Keratinocyte (primary cell): ENCODE data around the gene HHATL. TPM values are rescaled to one million over a fixed set of nuclear protein-coding genes. Genes with fewer than 3 reads are reported as not detected.

ENCODE experiments used
- DNase-seq: peaks from one replicate; pipeline ENCODE4 v3.0.0-alpha.2; 2011; ENCODE audit warnings: low read depth, missing footprints, low spot score
- FAIRE-seq: peaks from 2 replicates; lab custom pipeline; 2011; peaks lifted over from hg19 to GRCh38; lab: Jason Lieb, UNC
- H2AFZ ChIP-seq: 2 replicates; pipeline ENCODE4 v1.6.0; 2012; ENCODE audit warnings: low read length, control low read depth, inconsistent platforms; ENCODE audit not compliant: control insufficient read depth
- H3K27ac ChIP-seq: 2 replicates; pipeline ENCODE4 v1.5.1; 2011; ENCODE audit warnings: low read length; ENCODE audit not compliant: control insufficient read depth, insufficient read depth
- H3K27me3 ChIP-seq: 3 replicates; pipeline ENCODE4 v1.6.0; 2011; ENCODE audit warnings: low read length; ENCODE audit not compliant: control insufficient read depth, insufficient read depth; ENCODE audit errors: extremely low read depth
- H3K36me3 ChIP-seq, 2 experiments: 2 replicates in 1 of 2; 3 replicates in 1 of 2; pipeline ENCODE4 v1.5.1; 2011; ENCODE audit warnings: low read length in 2 of 2, mild to moderate bottlenecking in 1 of 2; ENCODE audit not compliant: control insufficient read depth in 2 of 2, insufficient read depth in 2 of 2; ENCODE audit errors: extremely low read depth in 1 of 2
- H3K4me1 ChIP-seq: 3 replicates; pipeline ENCODE4 v1.5.1; 2011; ENCODE audit warnings: low read length; ENCODE audit not compliant: control insufficient read depth, insufficient read depth; ENCODE audit errors: extremely low read depth
- H3K4me2 ChIP-seq: 3 replicates; pipeline ENCODE4 v1.6.0; 2011; ENCODE audit warnings: low read depth, low read length; ENCODE audit not compliant: control insufficient read depth, insufficient read depth; ENCODE audit errors: extremely low read depth
- H3K4me3 ChIP-seq, 3 experiments: fragments of 200-600 bp in 1 of 3; sonication (generic) in 1 of 3; 2 replicates in 2 of 3; 3 replicates in 1 of 3; pipeline ENCODE4 v1.5.1; 2011 to 2016; ENCODE audit warnings: low read length in 3 of 3, mild to moderate bottlenecking in 3 of 3, control low read depth in 2 of 3, inconsistent platforms in 1 of 3, low read depth in 1 of 3, mixed read lengths in 1 of 3, mixed run types in 1 of 3, moderate library complexity in 1 of 3; ENCODE audit not compliant: control insufficient read depth in 2 of 3, insufficient read depth in 2 of 3; ENCODE audit errors: extremely low read depth in 1 of 3
- H3K79me2 ChIP-seq: 2 replicates; pipeline ENCODE4 v1.6.0; 2012; ENCODE audit warnings: low read length; ENCODE audit not compliant: control insufficient read depth, insufficient read depth
- H3K9ac ChIP-seq: 3 replicates; pipeline ENCODE4 v1.6.0; 2011; ENCODE audit warnings: low read length; ENCODE audit not compliant: control insufficient read depth, insufficient read depth; ENCODE audit errors: extremely low read depth
- H3K9me1 ChIP-seq: 3 replicates; pipeline ENCODE4 v1.6.0; 2011; ENCODE audit warnings: low read length; ENCODE audit not compliant: control insufficient read depth, insufficient read depth; ENCODE audit errors: extremely low read depth
- H3K9me3 ChIP-seq: 2 replicates; pipeline ENCODE4 v1.5.1; 2012; ENCODE audit warnings: low read depth, low read length; ENCODE audit not compliant: control insufficient read depth
- H4K20me1 ChIP-seq: 3 replicates; pipeline ENCODE4 v1.6.0; 2011; ENCODE audit warnings: low read length; ENCODE audit not compliant: control insufficient read depth, insufficient read depth; ENCODE audit errors: extremely low read depth
- EZH2 ChIP-seq: IDR thresholded peaks from one replicate; pipeline ENCODE4 v1.6.1; 2012; ENCODE audit warnings: inconsistent platforms, mild to moderate bottlenecking, low read length, moderate library complexity
- dilution Hi-C: fragments of 300-500 bp; cut with MboI; formaldehyde crosslinking; loops from one replicate; pipeline ENCODE4 v1.7.0; 2020; ENCODE audit warnings: low sequenced_read_pairs; ENCODE audit not compliant: extremely low pct_ligation_motif_present
- polyA plus RNA-seq, 5 experiments: library from polyadenylated mRNA; depleted of rRNA in 3 of 5; stranded (reverse) in 3 of 5; stranded (forward) in 1 of 5; unstranded in 1 of 5; fragments of >200 nt; gene quantifications; 1 replicate in 1 of 5; 2 replicates in 3 of 5; 3 replicates in 1 of 5; pipeline versions ENCODE4 v1.2.1 to v1.2.3, GENCODE V29; 2011 to 2012; ENCODE audit warnings: missing spikeins in 2 of 5, low read depth in 1 of 5, low replicate concordance in 1 of 5
- TF ChIP-seq, protein P1 (sequence below), 3 experiments: IDR thresholded peaks in 1 of 3; conservative IDR thresholded peaks in 1 of 3; optimal IDR thresholded peaks in 1 of 3; 2 replicates in 2 of 3; 3 replicates in 1 of 3; pipeline versions ENCODE3 to v1.5.1; 2011; ENCODE audit warnings: low read length in 3 of 3, mild to moderate bottlenecking in 3 of 3, moderate library complexity in 2 of 3, control low read depth in 1 of 3, inconsistent platforms in 1 of 3; ENCODE audit not compliant: insufficient read depth in 2 of 3; ENCODE audit errors: extremely low read depth in 1 of 3

Gene HHATL
- polyA plus RNA-seq, 1 donor (not counting 4 experiments of a cell fraction or from before 2014, with no cell fraction given): not detected

DNA sequence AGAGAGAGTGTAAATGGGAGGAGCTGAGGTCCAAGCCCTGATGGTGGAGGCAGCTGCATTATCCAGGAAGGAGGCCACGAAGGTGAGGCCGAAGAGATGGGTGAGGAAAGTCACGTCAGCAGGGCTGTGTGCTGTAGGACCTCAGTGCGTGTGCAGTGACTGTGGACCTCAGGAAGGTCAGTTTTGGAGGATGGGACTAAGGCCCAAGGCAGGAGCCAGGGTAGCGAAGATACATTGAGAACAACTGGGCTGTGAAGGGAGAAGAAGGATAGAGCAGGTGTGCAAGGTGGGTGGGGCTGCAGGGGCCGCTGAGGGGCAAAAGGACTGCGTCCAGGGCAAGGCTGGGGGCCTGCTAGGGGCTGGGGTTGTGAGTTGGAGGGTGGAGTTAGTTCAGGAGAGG lies 12.4 kb downstream of the HHATL start:
- Histone ChIP-seq H3K9ac (no peak overlapping the region), H3K4me1 (no peaks in the 10 kb centered on the region), H3K9me1 (no peaks in the 10 kb centered on the region), H3K9me3 (no peaks in the 10 kb centered on the region), H3K27ac (no peak overlapping the region), H3K4me2 (no peak overlapping the region), H3K27me3 (peaks cover 19% of the 10 kb centered on the region), H4K20me1 (no peaks in the 10 kb centered on the region), H3K36me3 (no peaks in the 10 kb centered on the region), H3K4me3 (no peak overlapping the region), H2AFZ (no peak overlapping the region), H3K79me2 (no peaks in the 10 kb centered on the region)
- TF ChIP-seq, protein P1, sequence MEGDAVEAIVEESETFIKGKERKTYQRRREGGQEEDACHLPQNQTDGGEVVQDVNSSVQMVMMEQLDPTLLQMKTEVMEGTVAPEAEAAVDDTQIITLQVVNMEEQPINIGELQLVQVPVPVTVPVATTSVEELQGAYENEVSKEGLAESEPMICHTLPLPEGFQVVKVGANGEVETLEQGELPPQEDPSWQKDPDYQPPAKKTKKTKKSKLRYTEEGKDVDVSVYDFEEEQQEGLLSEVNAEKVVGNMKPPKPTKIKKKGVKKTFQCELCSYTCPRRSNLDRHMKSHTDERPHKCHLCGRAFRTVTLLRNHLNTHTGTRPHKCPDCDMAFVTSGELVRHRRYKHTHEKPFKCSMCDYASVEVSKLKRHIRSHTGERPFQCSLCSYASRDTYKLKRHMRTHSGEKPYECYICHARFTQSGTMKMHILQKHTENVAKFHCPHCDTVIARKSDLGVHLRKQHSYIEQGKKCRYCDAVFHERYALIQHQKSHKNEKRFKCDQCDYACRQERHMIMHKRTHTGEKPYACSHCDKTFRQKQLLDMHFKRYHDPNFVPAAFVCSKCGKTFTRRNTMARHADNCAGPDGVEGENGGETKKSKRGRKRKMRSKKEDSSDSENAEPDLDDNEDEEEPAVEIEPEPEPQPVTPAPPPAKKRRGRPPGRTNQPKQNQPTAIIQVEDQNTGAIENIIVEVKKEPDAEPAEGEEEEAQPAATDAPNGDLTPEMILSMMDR (optimal IDR thresholded peaks at IDR 0.05 in 1 of 3, IDR thresholded peaks at IDR 0.05 in 1 of 3, conservative IDR thresholded peaks at IDR 0.05 in 1 of 3; ENCODE audit: extremely low read depth in 1 of 3, insufficient read depth in 2 of 3, low read length in 3 of 3): no peak
- TF ChIP-seq EZH2: no peak
- DNase-seq: no peak
- no peak for FAIRE-seq
- dilution Hi-C loops: no loop called here

DNA sequence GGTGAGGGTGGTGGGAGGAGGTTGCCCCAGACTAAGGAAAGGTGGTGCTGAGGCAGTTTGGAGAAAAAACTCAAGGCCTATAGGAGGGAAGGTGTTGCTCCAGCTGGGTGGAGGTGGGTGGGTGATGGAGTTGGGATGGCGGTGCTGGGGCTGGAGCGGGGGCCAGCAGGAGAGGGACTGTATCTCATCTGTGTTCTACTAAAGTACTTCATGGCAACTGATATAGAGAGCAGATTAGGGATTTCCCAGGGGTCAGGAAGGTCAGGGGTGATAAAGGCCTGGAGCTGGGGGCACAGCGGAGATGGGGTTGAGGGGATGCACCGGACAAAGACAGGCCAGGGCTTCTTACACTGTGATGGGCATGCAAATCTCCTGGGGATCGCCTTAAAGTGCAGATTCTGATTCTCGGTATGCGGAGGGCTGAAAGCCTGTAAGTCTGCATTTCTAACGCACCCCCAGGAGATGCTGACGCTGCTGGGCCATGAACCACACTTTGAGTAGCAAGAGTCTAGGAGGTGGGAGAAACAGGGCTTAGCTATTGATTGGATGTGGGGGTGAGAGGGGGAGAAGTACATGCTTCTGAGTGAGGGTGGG lies 13.1 kb downstream of the HHATL start:
- Histone ChIP-seq H3K79me2 (no peaks in the 10 kb centered on the region), H2AFZ (no peak overlapping the region), H3K4me3 (no peak overlapping the region), H3K9me1 (no peaks in the 10 kb centered on the region), H4K20me1 (no peaks in the 10 kb centered on the region), H3K27ac (no peak overlapping the region), H3K4me2 (no peak overlapping the region), H3K36me3 (no peaks in the 10 kb centered on the region), H3K9ac (no peak overlapping the region), H3K4me1 (peaks cover 2% of the 10 kb centered on the region), H3K27me3 (peaks cover 21% of the 10 kb centered on the region), H3K9me3 (no peaks in the 10 kb centered on the region)
- TF ChIP-seq, protein P1 (optimal IDR thresholded peaks at IDR 0.05 in 1 of 3, IDR thresholded peaks at IDR 0.05 in 1 of 3, conservative IDR thresholded peaks at IDR 0.05 in 1 of 3; ENCODE audit: extremely low read depth in 1 of 3, insufficient read depth in 2 of 3, low read length in 3 of 3): no peak
- TF ChIP-seq EZH2: no peak
- DNase-seq (no peak), FAIRE-seq (no peak)
- dilution Hi-C loops: no loop called here
